MCF 10A (cell line): ENCODE measurements around the gene NDUFAF8. TPM values are rescaled to one million over a fixed set of nuclear protein-coding genes. Genes with fewer than 3 reads are reported as not detected.
A peak's percentile ranks its signal among the peaks of the same experiment; 100 is the strongest.

Experiments
- BruUV-seq: library from RNA; stranded (reverse); fragments of 400-500 nt; replicated peaks from 2 replicates; lab custom pipeline; 2021; lab: Mats Ljungman, UMichigan
- CTCF ChIA-PET: fragments of 300-600 bp; sonication (Branson Sonifier 250); formaldehyde crosslinking; extraction: SDS; loops from one replicate; lab custom pipeline; 2021; ENCODE audit warnings: antibody characterized with exemption, inconsistent platforms; lab: Yijun Ruan, JAX
- POLR2A ChIA-PET: fragments of 300-600, 350-650 bp; sonication (Branson Sonifier 250); formaldehyde crosslinking; extraction: SDS; loops from one replicate; lab custom pipeline; 2020; ENCODE audit warnings: antibody characterized with exemption, inconsistent platforms; lab: Yijun Ruan, JAX
- DNase-seq: peaks from one replicate; pipeline ENCODE4 v3.0.0-alpha.2; 2018; ENCODE audit not compliant: unreplicated experiment
- H3K27ac Mint-ChIP-seq: one replicate; pipeline ENCODE4 v1.8.0; 2022; ENCODE audit warnings: mild to moderate bottlenecking, low read depth, mixed read lengths; ENCODE audit not compliant: unreplicated experiment
- H3K27me3 Mint-ChIP-seq: one replicate; pipeline ENCODE4 v1.8.0; 2022; ENCODE audit warnings: mixed read lengths; ENCODE audit not compliant: insufficient read depth, unreplicated experiment
- H3K36me3 Mint-ChIP-seq: one replicate; pipeline ENCODE4 v1.8.0; 2022; ENCODE audit warnings: mild to moderate bottlenecking, moderate library complexity, mixed read lengths; ENCODE audit not compliant: insufficient read depth, unreplicated experiment
- H3K4me1 Mint-ChIP-seq: one replicate; pipeline ENCODE4 v1.8.0; 2022; ENCODE audit warnings: mixed read lengths; ENCODE audit not compliant: insufficient read depth, unreplicated experiment
- H3K4me3 Mint-ChIP-seq: one replicate; pipeline ENCODE4 v1.8.0; 2022; ENCODE audit warnings: mild to moderate bottlenecking, moderate library complexity, mixed read lengths; ENCODE audit not compliant: unreplicated experiment
- H3K9me3 Mint-ChIP-seq: one replicate; pipeline ENCODE4 v1.8.0; 2022; ENCODE audit warnings: mixed read lengths; ENCODE audit not compliant: unreplicated experiment
- intact Hi-C: fragments of 100-400 bp; cut with micrococcal nuclease; formaldehyde crosslinking; loops from 2 replicates; pipeline ENCODE4 v1.14.1; 2022
- total RNA-seq: library from RNA; stranded (reverse); gene quantifications from 2 replicates; pipeline ENCODE4 v1.2.3, GENCODE V29; 2022
- TF ChIP-seq, protein P1 (sequence below): fragments of 200-600 bp; IDR thresholded peaks from one replicate; pipeline ENCODE4 v1.8.0; 2022; ENCODE audit warnings: antibody characterized with exemption, mild to moderate bottlenecking; ENCODE audit not compliant: unreplicated experiment

Gene NDUFAF8
- total RNA-seq, 1 experiment from 2014 or later, result 95.0 TPM

DNA sequence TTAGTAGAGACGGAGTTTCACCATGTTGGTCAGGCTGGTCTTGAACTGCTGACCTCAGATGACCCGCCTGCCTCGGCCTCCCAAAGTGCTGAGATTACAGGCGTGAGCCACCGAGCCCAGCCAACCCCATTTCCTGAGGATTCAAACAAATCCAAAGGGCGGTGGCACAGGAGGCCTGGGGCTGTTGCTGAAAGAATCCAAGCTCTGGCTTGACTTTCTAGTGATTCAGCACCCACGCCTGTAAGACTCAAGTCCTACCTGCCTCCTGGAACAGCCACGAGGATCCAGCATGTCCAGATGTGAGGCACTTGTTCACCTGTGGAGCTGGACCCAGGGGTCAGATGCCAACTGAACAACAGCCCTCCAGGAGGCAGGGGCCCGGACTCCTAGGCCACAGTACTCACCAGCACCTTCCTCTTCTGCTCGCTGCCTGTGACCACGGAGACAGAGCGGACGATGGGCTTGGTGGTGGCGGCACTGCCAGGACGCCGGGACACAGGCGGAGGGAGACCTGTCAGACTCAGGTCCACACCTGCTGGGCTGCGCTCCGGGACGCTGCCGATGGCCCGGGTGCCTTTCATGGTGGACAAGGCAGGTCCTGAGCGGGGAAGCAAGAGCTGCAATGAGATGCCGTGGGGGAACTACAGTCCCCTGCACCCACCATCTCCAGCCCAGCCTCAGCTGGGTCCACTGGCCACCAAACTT lies 19.5 kb upstream of the NDUFAF8 start:
- no peaks in the 10 kb centered on the region for H3K27me3 Mint-ChIP-seq
- intact Hi-C loops, result no loop called here
- H3K4me1 Mint-ChIP-seq, result peaks cover 12% of the 10 kb centered on the region
- no peak for DNase-seq
- TF ChIP-seq, protein P1, sequence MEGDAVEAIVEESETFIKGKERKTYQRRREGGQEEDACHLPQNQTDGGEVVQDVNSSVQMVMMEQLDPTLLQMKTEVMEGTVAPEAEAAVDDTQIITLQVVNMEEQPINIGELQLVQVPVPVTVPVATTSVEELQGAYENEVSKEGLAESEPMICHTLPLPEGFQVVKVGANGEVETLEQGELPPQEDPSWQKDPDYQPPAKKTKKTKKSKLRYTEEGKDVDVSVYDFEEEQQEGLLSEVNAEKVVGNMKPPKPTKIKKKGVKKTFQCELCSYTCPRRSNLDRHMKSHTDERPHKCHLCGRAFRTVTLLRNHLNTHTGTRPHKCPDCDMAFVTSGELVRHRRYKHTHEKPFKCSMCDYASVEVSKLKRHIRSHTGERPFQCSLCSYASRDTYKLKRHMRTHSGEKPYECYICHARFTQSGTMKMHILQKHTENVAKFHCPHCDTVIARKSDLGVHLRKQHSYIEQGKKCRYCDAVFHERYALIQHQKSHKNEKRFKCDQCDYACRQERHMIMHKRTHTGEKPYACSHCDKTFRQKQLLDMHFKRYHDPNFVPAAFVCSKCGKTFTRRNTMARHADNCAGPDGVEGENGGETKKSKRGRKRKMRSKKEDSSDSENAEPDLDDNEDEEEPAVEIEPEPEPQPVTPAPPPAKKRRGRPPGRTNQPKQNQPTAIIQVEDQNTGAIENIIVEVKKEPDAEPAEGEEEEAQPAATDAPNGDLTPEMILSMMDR, result no peak
- ChIA-PET CTCF (interaction anchor here (0.6 to 1.3 kb wide), 4 partner anchors 21 to 810 kb away, joined by 3 to 4 read pairs (median 3); no protein-coding TSS in a partner anchor), POLR2A (interaction anchor here (0.6 kb wide), 1 partner anchor 10 kb away, joined by 5 read pairs; no protein-coding TSS in a partner anchor)
- no peaks in the 10 kb centered on the region for H3K9me3 Mint-ChIP-seq
- no peak overlapping the region for H3K4me3 Mint-ChIP-seq
- no TSS peak for BruUV-seq
- H3K27ac Mint-ChIP-seq, result no peak overlapping the region
- H3K36me3 Mint-ChIP-seq, result no peaks in the 10 kb centered on the region

DNA sequence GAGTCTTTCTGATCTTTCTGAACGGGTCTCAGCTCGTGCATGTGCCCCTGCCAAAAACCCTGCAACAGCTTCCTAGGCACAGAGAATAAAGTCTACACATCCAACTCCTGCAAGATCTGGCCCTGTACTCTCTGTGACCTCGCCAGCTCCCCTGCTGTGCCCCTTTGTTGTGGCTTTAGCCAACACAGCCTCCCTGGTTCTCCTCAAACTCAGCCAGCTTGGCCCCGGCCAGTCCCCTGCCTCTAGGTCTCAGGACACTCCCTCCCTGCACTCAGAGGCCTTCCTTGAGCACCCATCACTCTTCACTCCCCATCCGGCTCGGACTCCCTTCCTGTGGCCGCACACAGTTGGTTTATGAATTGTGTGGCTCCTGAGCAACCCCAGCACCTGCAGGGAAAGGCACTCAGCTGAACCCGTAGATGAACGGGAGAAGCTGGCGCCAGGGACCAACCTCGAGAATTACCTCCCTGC lies 17.7 kb upstream of the NDUFAF8 start:
- no peaks in the 10 kb centered on the region for H3K9me3 Mint-ChIP-seq
- POLR2A ChIA-PET, result interaction anchor here (0.6 to 1.8 kb wide), 3 partner anchors 14 to 105 kb away, joined by 3 to 5 read pairs (median 3); partner anchors contain the start of genes NDUFAF8 and TEPSIN
- H3K36me3 Mint-ChIP-seq, result no peaks in the 10 kb centered on the region
- BruUV-seq, result no TSS peak
- H3K4me3 Mint-ChIP-seq, result peak overlapping the region; percentile 58
- H3K27me3 Mint-ChIP-seq, result no peaks in the 10 kb centered on the region
- DNase-seq, result no peak
- H3K4me1 Mint-ChIP-seq, result peaks cover 12% of the 10 kb centered on the region
- TF ChIP-seq, protein P1, result no peak
- intact Hi-C loops, result no loop called here
- CTCF ChIA-PET, result no interaction called here
- H3K27ac Mint-ChIP-seq, result no peak overlapping the region

DNA sequence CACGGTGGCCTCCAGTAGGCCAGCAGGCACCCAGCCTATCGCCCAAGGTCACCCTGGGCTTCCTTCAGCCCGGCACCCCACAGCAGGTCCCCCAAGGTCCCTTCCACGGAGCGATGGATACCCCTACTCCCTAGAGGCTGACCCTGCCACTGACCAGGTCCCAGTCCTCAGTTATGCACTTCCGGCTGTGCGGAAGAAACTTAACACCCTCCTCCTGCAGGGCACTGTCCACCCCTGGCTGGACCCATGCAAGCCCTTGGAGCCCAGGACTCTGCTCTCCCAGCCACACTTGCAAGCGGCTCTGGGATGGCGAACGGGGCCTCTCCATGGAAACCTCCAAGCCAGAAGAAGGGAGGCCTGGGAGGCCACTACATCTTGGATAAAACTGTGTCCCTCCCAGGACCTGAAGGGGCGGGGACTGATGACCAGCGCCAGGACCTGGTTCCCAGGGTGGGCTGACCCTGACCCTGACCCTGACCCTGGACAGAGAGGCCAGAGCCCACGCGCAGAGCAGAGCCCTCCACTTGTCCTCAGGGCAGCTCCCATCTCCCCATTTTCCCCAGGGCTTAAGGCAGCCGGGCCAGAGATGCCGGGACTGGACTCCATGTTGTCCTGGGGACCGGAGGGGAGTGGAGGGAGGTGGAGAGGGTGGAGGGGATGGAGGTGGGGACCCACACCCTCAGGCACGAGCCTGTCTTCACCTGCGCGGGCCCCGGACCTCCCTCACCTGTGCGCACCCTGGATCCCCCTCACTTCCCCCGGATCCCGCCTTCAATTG lies 17.1 kb upstream of the NDUFAF8 start:
- TF ChIP-seq, protein P1, result no peak
- peaks cover 12% of the 10 kb centered on the region for H3K4me1 Mint-ChIP-seq
- no peaks in the 10 kb centered on the region for H3K27me3 Mint-ChIP-seq
- no TSS peak for BruUV-seq
- H3K36me3 Mint-ChIP-seq, result no peaks in the 10 kb centered on the region
- H3K27ac Mint-ChIP-seq, result no peak overlapping the region
- CTCF ChIA-PET, result interaction anchor here (0.6 kb wide), 1 partner anchor 17 kb away, joined by 3 read pairs; the partner anchor contains the start of genes NDUFAF8 and TEPSIN
- peak overlapping the region; percentile 58 for H3K4me3 Mint-ChIP-seq
- intact Hi-C loops, result no loop called here
- DNase-seq, result no peak
- H3K9me3 Mint-ChIP-seq, result no peaks in the 10 kb centered on the region
- POLR2A ChIA-PET, result interaction anchor here (0.6 to 1.8 kb wide), 8 partner anchors 11 to 185 kb away, joined by 3 to 15 read pairs (median 3); partner anchors contain the start of genes NDUFAF8 and TEPSIN

DNA sequence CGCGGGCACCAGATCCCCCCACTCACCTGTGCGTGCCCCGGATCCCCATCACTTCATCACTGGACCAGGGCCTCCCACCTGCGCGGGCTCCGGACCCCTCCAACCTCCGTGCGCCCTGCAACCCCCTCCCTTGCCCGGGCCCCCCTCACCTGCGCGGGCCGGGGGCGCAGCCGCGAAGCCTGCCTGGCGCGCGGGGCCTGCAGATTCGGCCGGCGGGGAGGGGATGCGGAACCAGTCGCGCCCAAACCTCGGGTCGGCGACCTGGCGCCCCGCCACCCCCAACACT lies 16.6 kb upstream of the NDUFAF8 start:
- intact Hi-C loops, result no loop called here
- POLR2A ChIA-PET, result interaction anchor here (0.6 to 1.4 kb wide), 10 partner anchors 12 to 768 kb away, joined by 3 to 15 read pairs (median 4); partner anchors contain the start of genes NDUFAF8 and TEPSIN

More for the DNA sequence above, 16.6 kb upstream of the NDUFAF8 start:
- H3K27me3 Mint-ChIP-seq, result no peaks in the 10 kb centered on the region
- TF ChIP-seq, protein P1, result no peak
- H3K36me3 Mint-ChIP-seq, result no peaks in the 10 kb centered on the region
- no TSS peak for BruUV-seq
- peaks cover 4% of the 10 kb centered on the region for H3K9me3 Mint-ChIP-seq
- peak overlapping the region; percentile 58 for H3K4me3 Mint-ChIP-seq
- CTCF ChIA-PET, result interaction anchor here (0.6 kb wide), 1 partner anchor 16 kb away, joined by 3 read pairs; the partner anchor contains the start of genes NDUFAF8 and TEPSIN
- H3K4me1 Mint-ChIP-seq, result peaks cover 12% of the 10 kb centered on the region
- H3K27ac Mint-ChIP-seq, result no peak overlapping the region
- no peak for DNase-seq
